Cardiac muscle cell (in vitro differentiated cells and primary cell): ENCODE data around the gene HLA-A. TPM values are rescaled to one million over a fixed set of nuclear protein-coding genes. Genes with fewer than 3 reads are reported as not detected.

Experiments used
- DNase-seq, 2 donors: peaks; one replicate each; pipeline versions ENCODE4 v3.0.0 to v3.0.0-alpha.2; 2010 to 2017; ENCODE audit warnings: low read depth in 1 of 2, low spot score in 1 of 2
- H3K27ac ChIP-seq: fragments of 200-600 bp; sonication (generic); 2 replicates; pipeline ENCODE4 v1.5.1; 2016
- H3K27me3 ChIP-seq: fragments of 200-600 bp; sonication (generic); 2 replicates; pipeline ENCODE4 v1.6.0; 2016; ENCODE audit warnings: control low read depth
- H3K36me3 ChIP-seq: fragments of 200-600 bp; sonication (generic); 2 replicates; pipeline ENCODE4 v1.5.1; 2016; ENCODE audit warnings: control low read depth
- H3K4me1 ChIP-seq: fragments of 200-600 bp; sonication (generic); 2 replicates; pipeline ENCODE4 v1.8.1; 2017; ENCODE audit warnings: low read depth, mild to moderate bottlenecking, mixed run types
- H3K4me3 ChIP-seq: fragments of 200-600 bp; sonication (generic); 2 replicates; pipeline ENCODE4 v1.5.1; 2016; ENCODE audit warnings: mild to moderate bottlenecking
- H3K9me3 ChIP-seq: fragments of 200-600 bp; sonication (generic); 2 replicates; pipeline ENCODE4 v1.5.1; 2017; ENCODE audit warnings: low read depth, mild to moderate bottlenecking, control low read depth
- CTCF ChIP-seq: IDR thresholded peaks from 2 replicates; pipeline ENCODE4 v1.5.1; 2012; ENCODE audit warnings: low read depth, mild to moderate bottlenecking, low read length
- polyA plus RNA-seq: library from polyadenylated mRNA; unstranded; fragments of >200 nt; fragmentation: Nextera tagmentation; extraction: Ambion mirVana; gene quantifications from 2 replicates; pipeline ENCODE4 v1.2.1, GENCODE V29; 2016
- total RNA-seq: library from RNA; depleted of rRNA; stranded (reverse); fragments of >200 nt; gene quantifications from 2 replicates; pipeline ENCODE4 v1.2.3, GENCODE V29; 2016

Gene HLA-A
- total and polyA plus RNA-seq, 2 experiments from 2014 or later, result 119 to 177 TPM

DNA sequence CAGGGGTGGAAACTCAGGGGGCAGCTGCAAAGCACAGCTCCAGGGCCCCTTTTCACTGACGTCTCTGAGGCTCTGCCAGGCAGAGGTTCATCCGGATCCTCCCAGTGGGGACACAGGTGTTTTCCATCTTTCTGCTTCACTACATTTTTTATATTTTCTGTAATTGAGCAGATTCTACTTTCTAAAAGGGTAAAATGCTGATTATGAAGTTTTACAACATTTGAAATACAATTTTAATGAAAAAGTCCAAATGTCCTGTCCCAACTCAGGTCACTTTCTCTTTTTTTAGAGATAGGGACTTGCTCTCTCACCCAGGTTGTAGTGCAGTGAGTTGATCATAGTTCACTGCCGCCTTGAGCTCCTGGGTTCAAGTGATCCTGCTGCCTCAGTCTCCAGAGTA, 41.9 kb downstream of the HLA-A start:
- no peaks in the 10 kb centered on the region for H3K9me3 ChIP-seq
- H3K4me3 ChIP-seq, result no peak overlapping the region
- no peak for TF ChIP-seq CTCF
- H3K27ac ChIP-seq, result no peak overlapping the region
- H3K27me3 ChIP-seq, result no peaks in the 10 kb centered on the region
- H3K4me1 ChIP-seq, result no peaks in the 10 kb centered on the region
- H3K36me3 ChIP-seq, result no peaks in the 10 kb centered on the region
- DNase-seq, result no peak

DNA sequence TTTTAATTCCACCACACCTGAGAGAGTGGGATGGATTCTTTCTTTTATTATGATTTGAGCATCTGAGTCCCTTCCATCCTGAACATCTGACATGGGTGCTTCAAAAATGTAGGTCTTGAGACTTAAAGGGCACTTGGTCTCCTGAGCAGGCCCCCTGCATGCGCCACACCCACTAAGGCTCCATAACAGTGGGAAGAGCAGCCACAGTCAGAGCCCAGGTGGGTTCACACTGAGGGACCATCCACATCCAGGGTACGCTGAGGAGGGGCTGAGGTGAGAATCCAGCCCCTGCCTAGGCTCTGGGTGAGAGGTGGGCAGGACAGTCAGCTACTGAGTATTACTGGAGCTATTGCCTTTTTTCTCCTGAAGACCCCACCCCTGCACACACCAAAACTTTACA, 42.7 kb downstream of the HLA-A start:
- no peak for TF ChIP-seq CTCF
- H3K4me3 ChIP-seq, result no peak overlapping the region

DNA sequence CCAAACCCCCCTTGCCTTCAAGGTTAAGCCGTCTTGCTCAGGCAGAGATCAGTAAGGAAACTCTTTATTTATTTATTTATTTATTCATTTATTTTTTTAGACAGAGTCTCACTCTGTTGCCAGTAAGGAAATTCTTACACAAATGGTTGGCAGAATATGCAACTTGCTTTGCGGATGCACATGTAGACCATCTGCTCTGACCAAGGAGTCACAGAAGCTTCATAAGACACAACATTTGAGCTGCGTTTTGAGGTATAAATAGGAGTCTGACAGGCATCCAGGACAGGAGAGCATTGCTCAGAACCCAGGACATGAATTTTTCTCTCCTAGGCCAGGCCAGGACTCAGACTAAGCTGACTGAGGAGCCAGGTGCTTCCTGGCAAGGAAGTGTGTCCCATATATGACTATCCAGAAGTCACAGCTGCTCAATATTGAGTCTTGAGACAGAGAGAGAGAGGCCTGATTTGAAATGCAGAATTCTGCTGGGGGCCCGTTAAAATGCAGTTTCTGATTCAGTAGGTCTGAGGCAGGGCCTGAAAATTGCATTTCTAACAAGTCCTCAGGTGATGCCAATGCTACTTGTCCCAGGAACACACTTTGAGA, 43.9 kb downstream of the HLA-A start:
- no peak overlapping the region for H3K4me3 ChIP-seq
- DNase-seq, result no peak
- no peaks in the 10 kb centered on the region for H3K9me3 ChIP-seq
- no peaks in the 10 kb centered on the region for H3K4me1 ChIP-seq
- no peak for TF ChIP-seq CTCF
- no peaks in the 10 kb centered on the region for H3K27me3 ChIP-seq
- no peak overlapping the region for H3K27ac ChIP-seq
- no peaks in the 10 kb centered on the region for H3K36me3 ChIP-seq

More for the DNA sequence above, 42.7 kb downstream of the HLA-A start:
- Histone ChIP-seq H3K27ac (no peak overlapping the region), H3K4me1 (no peaks in the 10 kb centered on the region), H3K27me3 (no peaks in the 10 kb centered on the region), H3K36me3 (no peaks in the 10 kb centered on the region), H3K9me3 (no peaks in the 10 kb centered on the region)
- DNase-seq, result no peak

DNA sequence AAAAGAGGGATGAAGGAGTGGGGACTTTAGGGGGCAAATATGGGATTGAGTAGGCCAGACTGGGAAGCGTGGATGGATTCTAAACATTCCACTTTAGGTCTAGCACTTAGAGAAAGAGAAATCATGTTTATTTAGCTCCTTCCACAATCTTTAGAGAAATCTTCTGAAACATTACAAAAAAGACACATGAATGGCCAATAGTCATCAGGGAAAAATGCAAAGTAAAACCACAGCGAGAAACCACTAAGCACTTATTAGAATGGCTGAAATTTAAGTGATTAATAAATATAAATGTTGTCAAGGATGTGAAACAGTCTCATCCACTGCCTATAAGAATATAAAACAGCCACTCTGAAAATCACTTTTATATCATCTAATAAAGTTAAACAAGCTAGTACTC, 46.9 kb downstream of the HLA-A start:
- Histone ChIP-seq H3K4me1 (no peaks in the 10 kb centered on the region), H3K4me3 (no peak overlapping the region), H3K27me3 (peaks cover 11% of the 10 kb centered on the region), H3K36me3 (no peaks in the 10 kb centered on the region), H3K9me3 (no peaks in the 10 kb centered on the region), H3K27ac (no peak overlapping the region)
- no peak for DNase-seq
- TF ChIP-seq CTCF, result no peak

DNA sequence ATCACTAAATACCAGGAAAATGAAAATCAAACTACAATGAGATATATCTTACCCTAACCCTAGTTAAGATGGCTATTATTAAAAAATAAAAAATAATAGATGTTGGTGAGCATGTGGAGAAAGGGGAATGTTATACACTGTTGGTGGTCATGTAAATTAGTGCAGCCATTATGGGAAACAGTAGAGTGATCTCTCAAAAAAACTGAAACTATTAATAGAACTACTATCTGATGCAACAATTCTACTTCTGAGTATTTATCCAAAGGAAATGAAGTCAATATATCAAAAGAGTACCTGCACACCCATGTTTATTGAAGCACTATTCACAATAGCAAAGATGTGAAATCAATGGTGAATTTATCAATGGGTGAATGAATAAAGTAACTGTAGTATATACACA, 48.6 kb downstream of the HLA-A start:
- no peak overlapping the region for H3K4me3 ChIP-seq
- DNase-seq, result no peak
- no peaks in the 10 kb centered on the region for H3K36me3 ChIP-seq
- no peak for TF ChIP-seq CTCF
- no peaks in the 10 kb centered on the region for H3K4me1 ChIP-seq
- no peaks in the 10 kb centered on the region for H3K9me3 ChIP-seq
- peaks cover 11% of the 10 kb centered on the region for H3K27me3 ChIP-seq
- no peak overlapping the region for H3K27ac ChIP-seq
